Stimulated activated CD8-positive, alpha-beta memory T cell treated with anti-CD3 and anti-CD28 coated beads, Interleukin-4, amount 100 ng/mL, for 24 hours (primary cell): ENCODE data around the gene RAMP1.
"Not testable (repeated sequence)": the region's sequence is repeated elsewhere in the genome, so short reads cannot be mapped to it uniquely, and the experiment has no call there.

Experiments
- DNase-seq: peaks from one replicate; pipeline ENCODE4 v3.0.0-alpha.2; 2020; ENCODE audit warnings: low read depth

Gene RAMP1

DNA sequence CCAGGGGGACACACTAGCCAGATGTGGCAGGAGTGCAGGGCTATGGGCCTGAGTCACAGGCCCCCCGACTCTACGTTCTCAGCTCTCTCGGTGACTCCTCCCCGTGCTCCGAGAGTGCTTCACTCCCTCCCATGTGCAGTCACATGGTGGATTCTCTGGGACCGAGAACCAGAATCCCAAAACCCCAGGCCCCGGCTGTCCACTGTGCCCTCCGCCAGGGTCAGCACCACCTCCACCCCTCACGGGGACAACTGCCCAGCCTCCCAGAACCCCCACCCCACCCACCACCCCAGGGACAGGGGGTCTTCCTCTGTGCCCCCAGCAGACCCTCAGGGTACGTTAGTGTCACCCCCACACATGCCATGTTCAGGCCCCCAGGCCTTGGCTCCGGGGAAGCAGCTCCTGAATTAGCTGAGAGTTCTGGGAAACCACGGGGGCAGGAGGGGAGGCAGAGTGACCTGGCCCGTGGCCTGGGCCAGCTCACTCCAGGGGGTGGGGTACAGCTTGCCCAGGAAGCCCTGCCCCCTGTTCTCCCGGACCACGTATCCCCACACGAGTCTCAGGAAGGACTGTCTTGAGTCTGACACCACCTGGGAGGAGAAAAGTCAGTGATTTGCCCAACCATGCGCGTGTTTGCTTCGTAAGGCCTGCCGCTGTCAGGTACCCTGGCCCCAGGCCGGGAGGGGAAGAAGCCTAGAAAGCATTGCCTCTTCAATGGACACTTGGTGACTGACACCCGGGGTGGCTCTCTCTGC, 4.4 kb downstream of the RAMP1 start:
- no peak for DNase-seq

DNA sequence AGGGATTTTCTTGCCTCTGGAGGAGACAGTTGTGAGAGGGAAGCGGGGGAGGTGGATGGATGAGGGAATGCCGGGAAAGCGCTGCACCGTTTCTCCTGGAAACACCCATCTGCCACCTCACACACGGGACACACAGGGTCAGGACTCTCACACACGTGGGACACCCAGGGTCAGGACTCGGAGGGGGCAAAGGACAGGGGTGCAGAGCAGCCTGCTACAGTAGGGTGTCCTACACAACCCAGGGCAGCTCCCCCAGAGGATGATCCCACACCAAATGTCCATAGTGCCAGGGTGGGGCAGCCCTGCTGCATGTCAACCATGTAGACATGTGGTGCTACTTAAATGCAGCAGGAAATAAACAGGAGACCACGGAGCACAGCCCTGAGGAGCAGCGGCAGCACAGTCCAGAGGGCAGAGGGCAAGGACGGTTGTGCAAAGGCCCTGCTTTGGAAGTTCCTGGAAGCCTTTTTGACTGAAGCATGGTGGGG, 5.1 kb downstream of the RAMP1 start:
- DNase-seq: no peak

DNA sequence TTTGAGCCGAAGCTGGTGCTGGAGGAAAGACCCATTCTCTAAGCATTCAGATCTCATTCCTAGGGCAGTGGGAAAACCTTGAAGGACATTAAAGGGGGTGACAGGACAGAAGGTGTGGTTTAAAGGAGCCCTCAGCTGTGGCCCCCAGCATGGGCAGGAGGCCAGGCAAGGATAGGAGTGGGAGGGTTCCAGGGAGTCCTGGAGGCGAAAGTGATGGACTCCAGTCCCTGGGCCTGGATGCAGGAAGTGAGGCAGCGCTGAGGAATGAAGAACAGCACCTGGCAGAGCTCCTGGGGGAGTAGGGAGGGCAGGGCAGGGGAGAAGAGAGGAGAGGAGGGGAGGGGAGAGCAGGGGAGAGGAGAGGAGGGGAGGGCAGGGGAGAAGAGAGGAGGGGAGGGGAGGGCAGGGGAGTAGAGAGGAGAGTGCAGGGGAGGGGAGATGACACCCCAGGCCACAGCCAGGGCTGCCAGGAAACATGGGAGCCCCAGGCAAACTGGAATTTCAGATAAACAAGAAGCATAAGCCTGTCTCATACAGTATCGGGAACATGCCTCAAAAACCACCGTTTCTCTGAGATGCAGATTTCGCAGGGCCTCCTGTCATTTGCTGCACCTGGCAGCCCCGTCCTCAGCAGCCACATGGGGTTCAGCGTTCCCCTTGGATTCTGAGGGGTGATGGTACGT, 5.7 kb downstream of the RAMP1 start:
- no peak for DNase-seq

DNA sequence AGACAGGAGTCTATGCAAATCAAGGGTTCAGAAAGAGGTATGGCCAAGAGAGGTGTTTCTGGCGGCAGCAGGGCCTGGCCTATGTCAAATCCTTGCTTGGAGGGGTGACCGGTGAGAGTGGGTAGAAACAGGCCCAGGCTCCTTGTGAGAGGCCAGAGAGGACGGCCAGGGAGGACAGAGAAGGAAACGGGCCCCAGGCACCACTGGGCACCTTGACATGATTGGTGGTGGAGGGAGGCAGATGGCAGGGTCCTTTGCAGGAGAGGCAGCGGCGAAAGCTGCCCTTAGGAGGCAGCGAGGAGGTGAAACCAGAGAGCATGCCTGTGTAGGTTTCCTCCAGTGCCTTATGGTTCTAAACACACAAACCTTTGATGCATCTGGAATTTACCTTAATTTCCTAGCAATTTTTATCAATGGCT, 6.2 kb downstream of the RAMP1 start:
- no peak for DNase-seq

DNA sequence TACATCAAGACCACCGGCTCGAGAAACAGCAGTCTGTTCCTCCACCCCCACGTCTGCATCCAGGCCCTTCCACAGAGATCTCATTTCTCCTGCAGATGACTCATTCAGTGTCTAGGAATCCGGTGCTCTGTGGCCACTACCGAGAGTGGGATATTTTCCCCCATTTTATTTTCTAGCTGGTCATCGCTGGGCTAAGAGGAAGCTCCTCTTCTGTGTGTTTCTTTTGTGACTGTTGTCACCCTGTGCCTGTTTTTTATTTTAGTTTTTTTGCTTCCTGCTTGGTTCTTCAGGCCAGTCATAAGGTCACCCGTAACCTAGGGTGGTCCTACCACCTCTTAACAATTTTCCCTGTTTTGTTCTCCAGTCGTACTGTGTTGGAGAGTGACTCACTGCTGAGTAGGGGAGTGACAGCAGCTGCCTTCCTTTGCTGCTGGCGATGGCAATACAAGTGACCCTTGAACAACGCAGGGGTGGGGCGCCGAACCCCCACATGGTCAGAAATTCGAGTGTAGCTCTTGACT, 6.7 kb downstream of the RAMP1 start:
- DNase-seq: no peak

DNA sequence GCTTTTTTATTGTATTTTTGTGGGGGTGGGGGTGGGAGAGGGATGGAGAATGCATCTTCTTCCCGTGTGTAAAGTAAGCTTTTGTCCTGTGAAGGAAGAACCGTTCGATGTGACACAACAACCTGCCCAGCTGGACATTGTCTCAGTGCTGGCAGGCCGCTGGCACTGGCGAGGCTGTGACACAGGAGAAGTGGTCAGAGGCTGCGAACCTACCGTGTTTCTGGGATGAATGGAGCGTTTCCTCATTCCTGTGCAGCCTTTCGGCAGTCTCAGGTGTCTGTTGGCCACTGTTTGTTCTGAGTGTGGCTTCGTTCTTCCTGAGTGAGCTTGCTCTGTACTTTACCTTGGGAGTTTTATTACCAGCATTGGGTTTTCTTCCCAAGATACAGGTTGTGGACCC, 8.0 kb downstream of the RAMP1 start:
- no peak for DNase-seq

DNA sequence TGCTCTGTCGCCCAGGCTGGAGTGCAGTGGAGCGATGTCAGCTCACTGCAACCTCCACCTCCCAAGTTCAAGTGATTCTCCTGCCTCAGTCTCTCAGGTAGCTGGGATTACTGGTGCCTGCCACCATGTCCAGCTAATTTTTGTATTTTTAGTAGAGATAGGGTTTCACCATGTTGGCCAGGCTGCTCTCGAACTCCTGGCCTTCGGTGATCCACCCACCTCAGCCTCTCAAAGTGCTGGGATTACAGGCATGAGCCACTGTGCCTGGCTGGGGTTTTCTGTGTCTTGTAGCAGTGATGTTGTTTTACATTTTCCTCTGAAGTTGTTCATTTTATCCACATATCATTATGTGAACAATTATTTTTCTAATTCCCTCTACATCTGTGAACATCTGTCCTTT, 8.7 kb downstream of the RAMP1 start:
- DNase-seq: not testable (repeated sequence)

DNA sequence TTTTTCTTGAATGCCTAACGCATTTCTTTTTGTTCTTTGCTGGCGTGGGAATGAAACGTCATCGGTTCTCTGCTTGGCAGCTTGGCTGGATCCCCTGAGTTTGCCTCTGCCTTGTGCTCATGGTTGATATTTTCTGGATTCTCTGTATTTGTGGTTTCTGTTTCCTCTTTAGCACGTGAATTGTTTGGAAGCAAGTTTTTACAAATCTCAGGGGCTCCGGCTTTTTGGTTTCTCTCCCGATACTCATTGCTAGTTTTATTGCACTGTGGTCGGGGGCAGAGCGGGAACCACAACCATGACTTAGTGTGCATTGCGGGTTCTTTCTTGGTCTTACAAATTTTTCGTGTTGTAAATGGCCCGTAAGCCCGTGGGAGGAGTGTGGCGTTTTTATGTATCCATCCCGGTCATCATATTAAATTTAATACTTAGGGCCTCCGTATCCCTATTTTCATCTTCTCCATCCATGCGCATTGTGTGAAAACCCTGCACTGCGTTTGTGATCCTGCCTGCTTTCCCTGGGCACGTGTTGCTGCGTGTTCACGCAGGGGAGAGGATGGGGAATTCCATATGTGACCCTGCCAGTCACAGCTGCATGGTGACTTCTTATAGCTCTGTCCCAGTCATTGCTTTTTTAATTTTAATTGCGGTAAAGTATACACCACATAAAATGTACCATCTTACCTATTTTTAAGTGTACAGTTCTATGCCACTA, 9.4 kb downstream of the RAMP1 start:
- DNase-seq: no peak

DNA sequence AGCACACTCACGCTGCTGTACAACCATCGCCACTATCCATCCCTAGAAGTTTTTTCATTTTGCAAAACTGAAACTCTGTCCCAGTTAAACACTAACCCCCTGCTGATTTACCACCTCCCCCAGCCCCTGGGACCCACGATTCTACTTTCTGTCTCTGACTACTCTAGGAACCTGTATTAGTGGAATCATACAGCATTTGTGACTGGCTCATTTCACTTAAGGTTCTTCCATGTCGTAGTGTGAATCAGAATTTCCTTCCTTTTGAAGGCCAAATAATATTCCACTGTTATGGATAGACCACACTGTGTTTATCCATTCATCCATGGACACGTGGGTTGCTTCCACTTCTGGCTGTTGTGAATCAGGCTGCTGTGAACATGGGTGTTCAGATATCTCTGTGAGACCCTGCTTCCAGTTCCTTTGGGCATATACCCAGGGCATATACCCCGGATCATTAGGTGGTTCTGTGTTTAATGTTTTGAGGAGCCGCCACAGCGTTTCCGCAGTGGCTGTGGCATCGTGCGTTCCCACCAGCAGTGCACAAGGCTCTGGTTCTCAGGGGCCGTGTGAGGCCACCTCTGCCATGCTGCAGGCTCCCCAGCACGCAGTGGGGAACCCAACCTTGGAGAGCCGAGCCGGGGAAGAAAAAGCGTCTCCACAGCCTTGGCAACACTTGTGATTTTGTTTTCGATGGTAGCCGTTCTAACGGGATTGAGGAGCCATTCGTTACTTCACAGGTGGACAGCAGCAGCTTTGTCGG, 10.1 kb downstream of the RAMP1 start:
- no peak for DNase-seq

DNA sequence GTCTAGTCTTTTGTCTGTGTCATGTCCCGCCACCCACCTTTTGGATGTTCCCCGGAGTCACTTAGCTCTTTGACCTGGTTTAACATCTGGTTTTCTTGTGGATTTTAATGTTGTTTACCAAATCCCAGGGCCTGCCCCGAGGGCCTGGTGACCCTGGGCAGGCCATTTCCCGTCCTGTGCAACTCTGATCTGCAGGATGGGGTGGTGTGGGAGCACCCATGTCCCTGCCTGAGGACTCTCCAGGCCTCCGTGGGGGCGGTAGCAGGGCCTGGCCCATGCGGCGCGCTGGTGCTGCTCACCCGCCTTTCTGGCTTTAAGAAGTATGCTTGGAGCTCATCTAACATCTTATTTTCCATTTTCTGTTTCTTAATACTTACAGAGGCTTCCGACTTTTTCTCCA, 10.7 kb downstream of the RAMP1 start:
- DNase-seq: no peak

DNA sequence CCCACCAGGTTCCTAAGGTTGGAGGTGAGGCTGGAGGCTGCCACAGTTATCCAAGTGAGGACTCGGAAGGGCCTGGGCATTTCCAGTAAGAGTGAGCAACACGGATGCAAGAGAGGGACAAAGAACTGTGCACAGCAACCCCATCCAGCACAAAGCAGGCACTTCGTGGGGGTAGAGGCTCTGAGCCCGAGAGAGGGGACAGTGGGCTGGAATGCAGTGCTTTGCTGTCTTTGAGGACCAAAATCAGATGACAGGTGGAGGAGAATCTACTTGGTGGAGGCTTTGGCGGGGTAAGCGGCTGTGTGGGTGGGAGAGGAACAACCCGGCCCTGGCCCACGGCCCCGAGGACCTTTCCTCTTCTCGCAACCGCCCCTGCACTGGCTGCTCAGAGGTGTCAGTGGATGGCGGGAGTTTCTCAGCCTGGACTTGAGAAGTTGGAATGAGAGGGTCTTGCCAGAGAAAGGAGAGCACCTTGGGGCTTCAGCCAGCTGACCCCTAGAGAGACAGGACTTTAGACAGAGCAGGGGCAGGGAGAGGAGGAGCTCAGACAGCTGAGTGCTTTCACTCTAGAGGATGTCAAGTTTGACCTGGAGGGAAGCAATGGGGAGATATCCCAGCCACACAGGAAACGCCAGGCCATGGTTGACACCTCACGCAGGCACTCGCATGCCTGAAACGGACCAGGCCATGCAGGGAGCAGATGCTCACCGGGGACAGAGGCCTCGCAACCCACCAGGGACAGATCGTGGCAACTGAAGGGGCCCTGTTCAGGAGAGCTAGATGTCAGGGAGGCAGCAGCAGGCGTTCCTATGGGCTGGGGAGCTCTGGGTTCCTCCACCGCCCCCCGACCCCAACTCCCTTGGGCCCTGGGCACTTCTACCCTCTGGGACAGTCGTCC, 11.6 kb downstream of the RAMP1 start:
- DNase-seq: no peak

DNA sequence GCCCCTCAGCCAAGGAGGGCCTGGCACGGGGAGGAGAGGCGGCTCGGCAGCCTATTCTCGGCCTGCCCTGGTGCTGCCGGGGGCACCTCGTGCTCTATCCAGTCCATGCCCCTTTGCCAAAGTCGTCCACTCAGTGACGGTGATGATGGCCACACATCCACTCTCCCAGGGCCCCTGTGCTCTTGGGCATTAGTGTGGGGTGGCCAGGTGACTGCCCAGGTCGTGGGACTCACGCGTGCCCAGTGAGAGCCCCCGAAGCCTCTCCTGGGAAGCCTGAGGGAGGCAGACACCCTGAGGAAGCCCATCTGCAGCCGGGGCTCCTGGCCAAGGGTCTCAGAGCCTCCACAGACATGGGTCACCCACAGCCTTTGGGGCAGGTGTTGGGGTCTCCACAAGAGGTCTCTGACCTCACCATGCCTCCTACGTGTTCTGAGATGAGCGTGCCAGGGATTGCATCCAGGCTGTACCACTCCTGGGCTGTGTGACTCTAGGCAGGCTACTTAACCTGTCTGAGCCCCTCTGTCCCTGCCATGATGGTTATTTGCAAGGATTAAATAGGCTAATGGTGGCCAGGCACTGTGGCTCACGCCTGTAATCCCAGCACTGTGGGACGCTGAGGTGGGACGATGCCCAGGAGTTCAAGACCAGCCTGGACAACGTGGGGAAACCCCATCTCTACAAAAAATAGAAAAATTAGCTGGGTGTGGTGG, 12.9 kb downstream of the RAMP1 start:
- DNase-seq: no peak

DNA sequence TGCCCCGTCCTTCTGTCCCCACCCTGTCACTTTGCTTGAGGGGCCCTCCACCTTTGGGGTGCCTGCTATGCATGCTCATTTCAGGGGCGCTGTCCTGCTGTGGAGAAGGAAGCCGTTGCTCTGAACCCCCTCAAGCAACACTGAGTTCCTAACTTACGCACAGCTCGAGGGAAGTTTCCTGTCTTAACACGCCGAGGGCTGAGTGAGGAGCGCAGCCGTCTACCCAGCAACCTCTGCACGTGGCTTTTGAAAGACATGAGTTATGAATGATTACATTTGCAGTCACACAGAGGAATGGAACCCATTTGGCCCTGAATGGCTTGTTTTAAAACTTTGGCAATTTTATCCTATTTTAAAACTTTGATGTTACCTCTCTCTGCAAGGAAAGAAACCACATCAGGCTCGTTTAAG, 14.0 kb downstream of the RAMP1 start:
- no peak for DNase-seq

DNA sequence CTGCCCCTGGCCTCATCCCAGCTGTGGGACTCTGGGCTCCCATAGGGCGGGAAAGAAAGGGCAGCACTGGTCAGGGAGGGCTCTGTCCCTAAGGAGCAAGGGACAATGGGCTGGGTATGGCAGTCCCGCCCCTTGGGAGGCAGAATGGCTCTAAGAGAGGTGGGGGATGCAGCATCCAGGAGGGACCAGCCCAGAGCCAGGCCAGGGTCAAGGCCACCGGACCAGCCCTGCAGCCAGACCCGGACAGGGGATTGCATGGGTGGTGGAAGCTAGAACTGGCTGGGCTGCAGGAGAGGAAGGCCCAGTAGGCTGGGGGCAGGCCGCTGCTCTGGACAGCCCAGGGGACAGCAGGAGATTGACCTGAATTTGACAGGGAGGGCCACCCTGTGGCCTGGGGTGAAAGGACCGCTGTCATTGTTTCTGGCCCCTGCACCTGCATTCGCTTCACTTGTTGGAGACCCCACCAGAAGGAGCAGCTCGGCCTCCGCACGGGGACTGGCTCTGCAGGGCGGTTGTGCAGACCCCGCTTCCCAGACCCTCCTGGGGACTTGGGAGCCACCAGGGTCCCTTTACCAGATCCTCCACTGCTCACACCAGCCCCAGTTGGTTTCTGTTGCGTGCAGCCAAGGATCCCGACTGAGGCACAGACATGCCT, 14.6 kb downstream of the RAMP1 start:
- DNase-seq: no peak

DNA sequence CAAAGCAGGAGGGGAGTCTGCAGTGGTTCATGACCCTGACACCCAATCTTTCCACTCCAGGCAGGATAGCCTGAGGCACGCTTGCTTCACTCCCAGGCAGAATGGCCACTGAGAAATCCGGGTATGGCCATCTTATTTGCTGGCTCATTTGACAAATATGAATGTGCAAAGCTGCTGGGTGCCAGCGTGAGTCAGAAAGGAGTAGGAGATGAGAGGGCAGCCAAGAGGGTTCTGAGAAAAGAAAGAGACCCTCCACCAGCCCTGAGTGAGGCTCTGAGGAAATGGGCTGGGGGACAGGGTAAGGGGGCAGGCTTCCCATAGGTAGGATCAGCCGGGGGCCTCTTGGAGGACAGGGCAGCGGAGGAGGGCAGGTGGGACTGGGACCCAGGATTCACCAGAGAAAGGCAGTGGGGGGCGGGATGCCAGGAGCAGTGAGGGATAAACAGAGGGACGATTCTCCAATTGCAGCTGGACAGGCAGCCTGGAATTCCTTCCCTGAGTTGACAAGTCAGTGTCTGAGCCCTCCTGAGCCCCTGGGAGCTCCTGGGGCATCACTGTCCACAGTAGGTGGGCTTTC, 15.2 kb downstream of the RAMP1 start:
- no peak for DNase-seq

DNA sequence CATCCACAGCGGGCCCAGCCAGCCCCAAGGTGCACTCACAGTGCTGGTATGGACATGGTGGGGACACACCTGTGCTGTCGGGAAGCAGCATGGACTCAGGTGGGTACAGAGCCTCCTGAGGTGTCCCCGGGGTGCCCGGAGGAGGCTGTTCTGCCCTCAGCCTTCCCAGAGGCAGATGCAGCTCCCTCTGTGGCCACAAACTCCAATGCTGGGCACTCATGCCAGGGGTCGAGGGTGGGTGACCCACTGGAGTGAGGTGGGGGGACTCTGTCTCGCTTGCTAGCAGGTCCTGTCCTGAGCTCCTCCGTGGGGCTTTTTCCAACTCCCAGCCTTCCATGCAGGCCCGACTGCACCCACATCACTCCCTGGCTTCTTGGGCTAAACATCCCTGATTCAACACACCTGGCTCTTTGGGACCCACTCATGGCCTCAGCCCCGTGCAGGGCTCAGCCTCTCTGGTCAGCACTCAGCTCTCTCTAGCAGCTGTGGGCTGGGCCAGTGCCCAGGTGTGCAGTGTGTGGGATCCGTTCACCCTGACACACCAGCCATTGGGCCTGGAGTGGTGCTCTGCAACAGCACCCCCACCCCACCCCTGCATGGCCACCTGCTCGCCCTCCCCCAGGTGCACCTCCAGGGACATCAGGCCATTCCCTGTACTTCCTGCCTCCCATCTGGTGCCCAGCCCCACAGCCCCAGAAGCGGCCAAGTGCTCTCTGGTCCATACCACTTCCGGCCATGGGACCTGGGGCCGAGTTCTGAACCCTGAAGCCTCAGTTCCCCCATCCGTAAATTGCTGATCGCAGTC, 16.0 kb downstream of the RAMP1 start:
- DNase-seq: no peak

DNA sequence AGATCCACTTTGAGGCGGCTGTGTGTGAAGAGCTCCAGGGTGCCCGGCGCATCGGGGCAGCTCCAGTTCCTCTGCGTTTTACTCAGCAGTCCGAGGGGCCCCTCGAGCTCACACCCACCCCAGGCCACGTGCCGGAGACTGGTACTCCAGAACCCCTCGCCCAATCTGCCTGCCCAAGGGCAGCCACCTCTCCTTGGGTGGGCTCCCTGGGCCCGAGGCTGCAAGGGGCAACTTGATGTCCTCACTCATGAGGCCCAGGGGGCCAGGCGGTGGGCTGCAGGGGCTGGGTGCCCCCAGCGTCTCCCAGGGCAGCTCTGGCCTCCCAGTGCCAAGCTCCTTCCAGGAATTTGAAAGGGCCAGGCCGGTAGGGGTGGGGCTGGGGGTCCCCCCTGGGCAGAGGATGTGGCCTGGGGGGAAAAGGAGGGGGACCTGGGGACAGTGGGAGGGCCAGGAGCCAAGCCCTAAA, 16.7 kb downstream of the RAMP1 start:
- DNase-seq: no peak

DNA sequence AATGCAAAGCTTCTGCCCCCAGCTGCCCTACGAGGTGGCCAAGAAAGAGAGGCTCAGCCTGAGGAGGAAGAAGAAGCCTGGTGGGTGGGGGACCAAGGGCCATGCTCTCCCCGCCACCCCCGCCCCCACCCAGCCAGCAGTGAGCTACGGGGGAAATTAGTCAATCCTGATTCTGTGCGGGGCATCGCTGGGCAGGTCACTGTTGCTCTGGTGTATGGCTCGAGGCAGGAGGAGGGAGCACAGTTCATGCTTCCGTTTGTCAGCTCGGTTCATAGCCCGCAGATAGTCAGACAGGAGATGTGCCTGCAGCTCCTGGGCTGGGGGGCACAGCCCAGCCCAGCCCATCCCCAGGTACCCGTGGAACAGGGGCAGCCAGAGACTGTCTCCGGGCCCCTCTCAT, 17.1 kb downstream of the RAMP1 start:
- DNase-seq: no peak
